Naive B cell (primary cell): ENCODE results near the gene HTRA3. TPM values are rescaled to one million over a fixed set of nuclear protein-coding genes. Genes with fewer than 3 reads are reported as not detected.

Experiments used
- ATAC-seq, 2 donors: fragments of 150-1000 bp; cut with Tn5 transposase; 2 replicates each; pipeline ENCODE4 v1.10.0; 2021; ENCODE audit warnings: low read depth in 2 of 2, mild to moderate bottlenecking in 2 of 2, moderate library complexity in 2 of 2
- DNase-seq: peaks from one replicate; pipeline ENCODE4 v3.0.0; 2022
- H3K27ac Mint-ChIP-seq, 6 donors: one replicate each; pipeline ENCODE4 v1.8.0; 2020 to 2022; ENCODE audit warnings: mild to moderate bottlenecking in 6 of 6, mixed read lengths in 6 of 6, moderate library complexity in 5 of 6, inconsistent platforms in 2 of 6
- H3K27me3 Mint-ChIP-seq, 3 donors: one replicate each; pipeline ENCODE4 v1.8.0; 2021 to 2022; ENCODE audit warnings: mixed read lengths in 3 of 3, mild to moderate bottlenecking in 1 of 3
- H3K36me3 Mint-ChIP-seq, 2 donors: one replicate each; pipeline ENCODE4 v1.8.0; 2020 to 2022; ENCODE audit warnings: mixed read lengths in 2 of 2, inconsistent platforms in 1 of 2, mild to moderate bottlenecking in 1 of 2
- H3K4me1 Mint-ChIP-seq, 3 donors: one replicate each; pipeline ENCODE4 v1.8.0; 2020 to 2022; ENCODE audit warnings: mixed read lengths in 3 of 3, inconsistent platforms in 1 of 3, mild to moderate bottlenecking in 1 of 3, moderate library complexity in 1 of 3
- H3K4me3 Mint-ChIP-seq, 8 donors: one replicate each; pipeline ENCODE4 v1.8.0; 2020 to 2022; ENCODE audit warnings: mild to moderate bottlenecking in 8 of 8, mixed read lengths in 8 of 8, moderate library complexity in 8 of 8, inconsistent platforms in 2 of 8
- H3K9me3 Mint-ChIP-seq, 7 donors: one replicate each; pipeline ENCODE4 v1.8.0; 2020 to 2022; ENCODE audit warnings: mixed read lengths in 7 of 7, mild to moderate bottlenecking in 5 of 7, inconsistent platforms in 2 of 7, moderate library complexity in 1 of 7
- polyA plus RNA-seq, 6 donors: library from polyadenylated mRNA; unstranded; fragments of 300-500 nt; fragmentation: Illumina TruSeq; gene quantifications; one replicate each; pipeline ENCODE4 v1.2.3, GENCODE V29; 2021; ENCODE audit warnings: low read depth in 6 of 6

The HTRA3 gene
- polyA plus RNA-seq, 6 donors from 2014 or later, result not detected

- Mint-ChIP-seq H3K27me3 (peaks cover 8 to 38% (median 26%) of the 10 kb centered on the region in 3 donors), H3K9me3 (peaks cover 0 to 14% (median 6%) of the 10 kb centered on the region in 7 donors), H3K4me3 (no peak overlapping the region), H3K4me1 (peaks cover 0 to 3% (median 0%) of the 10 kb centered on the region in 3 donors), H3K36me3 (peaks cover 0 to 18% of the 10 kb centered on the region in 2 donors), H3K27ac (no peak overlapping the region)
- ATAC-seq (no peak), DNase-seq (no peak)
These were observed 36.4 kb downstream of the HTRA3 start for GRCh38 chr4:8305851-8306471.

GRCh38 chr4:8306511-8307021 is 37.0 kb downstream of the HTRA3 start:
- Mint-ChIP-seq H3K4me3 (no peak overlapping the region), H3K9me3 (peaks cover 0 to 11% (median 3%) of the 10 kb centered on the region in 7 donors), H3K36me3 (peaks cover 0 to 15% of the 10 kb centered on the region in 2 donors), H3K4me1 (peaks cover 0 to 3% (median 0%) of the 10 kb centered on the region in 3 donors), H3K27me3 (peaks cover 8 to 44% (median 26%) of the 10 kb centered on the region in 3 donors), H3K27ac (no peak overlapping the region)
- ATAC-seq (no peak), DNase-seq (no peak)

GRCh38 chr4:8307121-8307520 is 37.6 kb downstream of the HTRA3 start:
- Mint-ChIP-seq H3K27me3 (peaks cover 8 to 44% (median 20%) of the 10 kb centered on the region in 3 donors), H3K9me3 (peaks cover 1 to 13% (median 3%) of the 10 kb centered on the region in 7 donors), H3K27ac (no peak overlapping the region), H3K36me3 (peaks cover 0 to 17% of the 10 kb centered on the region in 2 donors), H3K4me3 (no peak overlapping the region), H3K4me1 (peaks cover 0 to 3% (median 0%) of the 10 kb centered on the region in 3 donors)
- ATAC-seq, result no peak
- DNase-seq, result no peak

DNA sequence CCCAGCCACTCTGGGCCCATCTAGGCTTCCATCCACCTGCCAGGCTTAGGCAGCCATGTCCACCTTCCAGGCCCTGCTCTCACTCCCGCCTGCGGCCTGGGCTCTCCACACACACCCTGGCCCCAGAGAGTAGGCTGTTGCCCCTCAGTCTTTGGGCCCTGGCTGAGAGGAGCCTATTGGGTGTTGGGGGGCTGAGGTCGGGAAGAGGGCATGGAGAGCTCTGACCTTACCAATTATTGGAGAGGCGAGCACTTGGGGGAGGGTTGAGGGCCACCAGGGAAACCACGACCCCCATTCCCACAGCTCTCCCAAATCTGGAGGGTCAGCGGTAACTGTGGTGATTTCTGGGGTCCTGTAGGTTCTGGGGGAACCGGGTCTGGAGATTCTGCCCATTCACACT is 38.2 kb downstream of the HTRA3 start:
- H3K27ac Mint-ChIP-seq, result no peak overlapping the region
- H3K9me3 Mint-ChIP-seq, result peaks cover 1 to 16% (median 8%) of the 10 kb centered on the region in 7 donors
- peaks cover 0 to 20% of the 10 kb centered on the region in 2 donors for H3K36me3 Mint-ChIP-seq
- ATAC-seq (no peak), DNase-seq (no peak)
- peak overlapping the region in 1 of 8 donors; percentile 58 for H3K4me3 Mint-ChIP-seq
- peaks cover 0 to 3% (median 0%) of the 10 kb centered on the region in 3 donors for H3K4me1 Mint-ChIP-seq
- peaks cover 8 to 41% (median 14%) of the 10 kb centered on the region in 3 donors for H3K27me3 Mint-ChIP-seq

DNA sequence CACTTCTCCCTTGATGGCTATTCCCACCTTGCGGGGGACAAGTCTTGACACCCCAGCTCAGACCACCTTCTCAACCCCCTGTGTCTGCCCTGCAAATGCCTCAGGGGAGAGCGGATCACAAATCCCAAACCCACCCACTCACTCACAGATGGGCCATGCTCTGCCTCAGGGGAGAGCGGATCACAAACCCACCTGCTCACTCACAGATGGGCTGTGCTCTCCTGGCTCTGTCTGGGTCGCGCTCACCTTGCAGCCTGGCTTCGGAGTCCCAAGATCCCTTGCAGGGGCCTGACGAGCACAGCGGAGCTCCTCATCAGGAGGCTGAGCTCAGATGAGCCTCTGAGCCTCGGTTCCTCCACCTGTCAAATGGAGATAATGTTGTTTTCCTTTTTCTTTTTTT is 38.6 kb downstream of the HTRA3 start:
- Mint-ChIP-seq H3K4me1 (peaks cover 0 to 3% (median 0%) of the 10 kb centered on the region in 3 donors), H3K36me3 (peaks cover 0 to 20% of the 10 kb centered on the region in 2 donors), H3K9me3 (peaks cover 3 to 17% (median 10%) of the 10 kb centered on the region in 7 donors), H3K27me3 (peaks cover 8 to 37% (median 10%) of the 10 kb centered on the region in 3 donors), H3K27ac (no peak overlapping the region), H3K4me3 (peak overlapping the region in 1 of 8 donors; percentile 35)
- no peak for ATAC-seq
- no peak for DNase-seq

DNA sequence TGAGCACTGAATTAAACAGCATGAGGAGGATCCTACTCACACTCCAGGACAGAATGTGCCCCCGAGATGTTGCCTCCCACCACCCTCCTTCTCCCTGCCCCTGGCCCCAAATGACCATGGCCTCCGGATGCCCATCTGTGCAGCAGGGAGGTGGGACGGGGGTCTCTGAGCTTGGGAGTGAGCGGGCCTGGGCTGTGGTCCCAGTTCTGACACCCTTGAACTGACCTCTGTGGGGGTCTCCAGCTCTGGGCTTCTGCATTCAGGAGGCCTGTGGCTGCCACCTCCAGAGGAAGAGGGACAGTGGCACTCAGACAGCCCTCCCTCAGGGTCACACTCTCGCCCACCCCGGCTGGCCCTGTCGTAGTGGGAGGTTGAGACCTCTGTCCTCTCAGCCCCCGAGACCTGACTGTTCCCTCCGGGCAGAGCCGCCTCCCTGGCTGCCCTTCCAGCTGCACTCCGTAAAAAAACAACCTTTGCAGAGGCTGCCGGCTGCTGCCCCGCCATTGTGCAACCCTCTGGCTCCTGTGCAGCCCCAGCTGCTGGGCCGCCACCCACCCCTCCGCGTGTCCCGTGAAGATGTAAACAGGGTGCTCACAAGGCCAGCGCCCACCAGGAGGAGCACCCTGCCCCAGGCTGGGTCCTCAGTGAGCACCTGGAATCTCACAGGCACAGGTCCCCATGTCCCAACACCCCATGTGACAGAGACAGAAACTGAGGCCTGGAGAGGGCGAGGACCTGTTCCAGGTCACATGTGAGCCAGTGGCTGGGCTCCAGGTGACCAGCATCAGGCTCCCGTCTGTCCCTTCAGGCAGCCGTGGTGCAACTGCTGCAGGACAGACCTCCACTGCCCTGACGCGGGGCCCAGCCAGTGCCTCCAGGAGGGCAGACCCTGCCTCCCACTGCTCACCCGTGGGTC is 39.6 kb downstream of the HTRA3 start:
- ATAC-seq, result no peak
- Mint-ChIP-seq H3K4me1 (no peaks in the 10 kb centered on the region), H3K9me3 (peaks cover 6 to 22% (median 15%) of the 10 kb centered on the region in 7 donors), H3K36me3 (peaks cover 4 to 22% of the 10 kb centered on the region in 2 donors), H3K27ac (no peak overlapping the region), H3K27me3 (peaks cover 5 to 29% (median 7%) of the 10 kb centered on the region in 3 donors), H3K4me3 (no peak overlapping the region)
- DNase-seq, result no peak

DNA sequence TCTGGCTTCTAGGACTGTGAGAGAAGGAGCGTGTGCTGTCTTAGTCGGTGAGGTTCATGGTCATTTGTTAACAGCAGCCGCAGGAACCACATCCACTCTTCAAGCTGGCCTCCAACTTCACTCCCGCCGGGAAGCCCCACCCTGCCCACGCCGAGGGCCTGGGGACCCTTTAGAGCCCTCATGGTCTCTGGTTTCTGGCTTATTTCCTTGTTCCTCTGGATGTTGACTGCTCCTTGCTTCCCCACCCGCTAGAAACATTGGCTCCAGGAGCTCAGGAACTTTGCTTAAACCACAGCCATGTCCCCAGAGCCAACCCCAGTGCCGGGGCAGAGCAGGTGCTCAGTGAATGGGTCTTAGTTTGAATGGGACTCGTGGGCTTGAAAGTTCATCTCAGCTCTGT is 40.8 kb downstream of the HTRA3 start:
- Mint-ChIP-seq H3K4me3 (no peak overlapping the region), H3K27ac (peak overlapping the region in 1 of 6 donors; percentile 66), H3K36me3 (peaks cover 4 to 23% of the 10 kb centered on the region in 2 donors), H3K27me3 (peaks cover 5 to 29% (median 14%) of the 10 kb centered on the region in 3 donors), H3K9me3 (peaks cover 6 to 24% (median 15%) of the 10 kb centered on the region in 7 donors), H3K4me1 (no peaks in the 10 kb centered on the region)
- DNase-seq (no peak), ATAC-seq (no peak)

GRCh38 chr4:8311101-8312068 is 41.8 kb downstream of the HTRA3 start:
- peaks cover 4 to 23% of the 10 kb centered on the region in 2 donors for H3K36me3 Mint-ChIP-seq
- peaks cover 6 to 24% (median 15%) of the 10 kb centered on the region in 7 donors for H3K9me3 Mint-ChIP-seq
- no peaks in the 10 kb centered on the region for H3K4me1 Mint-ChIP-seq
- peaks cover 5 to 24% (median 14%) of the 10 kb centered on the region in 3 donors for H3K27me3 Mint-ChIP-seq
- no peak overlapping the region for H3K4me3 Mint-ChIP-seq
- H3K27ac Mint-ChIP-seq, result no peak overlapping the region
- DNase-seq, result no peak
- no peak for ATAC-seq

DNA sequence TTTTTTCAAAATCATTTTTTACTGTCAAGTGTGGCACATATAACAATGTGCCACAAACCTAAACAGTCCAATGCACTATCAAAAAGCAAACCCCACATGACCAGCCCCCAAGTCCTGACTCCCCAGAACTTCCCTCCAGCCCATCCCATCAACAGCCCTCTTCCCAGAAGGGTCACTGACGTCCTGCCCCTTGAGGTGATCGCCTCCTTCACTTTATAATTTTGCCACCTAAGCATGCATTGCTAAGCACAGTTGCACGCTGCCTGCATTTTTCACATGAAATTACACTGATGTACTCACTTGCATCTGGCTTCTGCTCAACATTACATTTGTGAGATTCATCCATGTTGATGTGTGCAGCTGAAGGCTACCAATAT is 42.5 kb downstream of the HTRA3 start:
- Mint-ChIP-seq H3K4me3 (no peak overlapping the region), H3K27ac (no peak overlapping the region), H3K27me3 (peaks cover 5 to 23% (median 14%) of the 10 kb centered on the region in 3 donors), H3K4me1 (no peaks in the 10 kb centered on the region), H3K36me3 (peaks cover 4 to 23% of the 10 kb centered on the region in 2 donors), H3K9me3 (peaks cover 6 to 24% (median 15%) of the 10 kb centered on the region in 7 donors)
- ATAC-seq (no peak), DNase-seq (no peak)

GRCh38 chr4:8312976-8313375 is 43.4 kb downstream of the HTRA3 start:
- ATAC-seq, result no peak

GRCh38 chr4:8314691-8315255 is 45.2 kb downstream of the HTRA3 start:
- ATAC-seq, result no peak
- Mint-ChIP-seq H3K4me3 (no peak overlapping the region), H3K4me1 (no peaks in the 10 kb centered on the region), H3K27me3 (peaks cover 4 to 14% (median 14%) of the 10 kb centered on the region in 3 donors), H3K36me3 (peaks cover 4 to 23% of the 10 kb centered on the region in 2 donors), H3K27ac (no peak overlapping the region), H3K9me3 (peaks cover 6 to 24% (median 15%) of the 10 kb centered on the region in 7 donors)
- DNase-seq, result no peak

More at GRCh38 chr4:8312976-8313375, 43.4 kb downstream of the HTRA3 start:
- no peak overlapping the region for H3K4me3 Mint-ChIP-seq
- H3K27me3 Mint-ChIP-seq, result peaks cover 5 to 23% (median 14%) of the 10 kb centered on the region in 3 donors
- no peak for DNase-seq
- H3K9me3 Mint-ChIP-seq, result peaks cover 6 to 24% (median 15%) of the 10 kb centered on the region in 7 donors
- peaks cover 4 to 23% of the 10 kb centered on the region in 2 donors for H3K36me3 Mint-ChIP-seq
- H3K4me1 Mint-ChIP-seq, result no peaks in the 10 kb centered on the region
- H3K27ac Mint-ChIP-seq, result no peak overlapping the region
